HG03565 (cell line): Measurements from ENCODE around the gene NOS1.
"Not testable (repeated sequence)": the region's sequence is repeated elsewhere in the genome, so short reads cannot be mapped to it uniquely, and the experiment has no call there.

Experiments used
- ATAC-seq: cut with Tn5 transposase; IDR thresholded peaks from one replicate; pipeline ENCODE4 v1.9.1; 2021; ENCODE audit warnings: mild to moderate bottlenecking, moderate library complexity; ENCODE audit not compliant: unreplicated experiment

Gene NOS1

GRCh38 chr12:117187421-117187820 is 174.0 kb downstream of the NOS1 start:
- no peak for ATAC-seq

- no peak for ATAC-seq
These were observed 178.6 kb downstream of the NOS1 start for GRCh38 chr12:117182866-117183265.

- not testable (repeated sequence) for ATAC-seq
These were observed 180.0 kb downstream of the NOS1 start for GRCh38 chr12:117181468-117181843.

GRCh38 chr12:117180758-117181467 is 180.5 kb downstream of the NOS1 start:
- ATAC-seq, result no peak

GRCh38 chr12:117178745-117179144 is 182.7 kb downstream of the NOS1 start:
- no peak for ATAC-seq

GRCh38 chr12:117178301-117178700 is 183.1 kb downstream of the NOS1 start:
- no peak for ATAC-seq

GRCh38 chr12:117172168-117172567 is 189.3 kb downstream of the NOS1 start:
- no peak for ATAC-seq

GRCh38 chr12:117171499-117172162 is 189.8 kb downstream of the NOS1 start:
- ATAC-seq, result no peak

GRCh38 chr12:117169548-117169947 is 191.9 kb downstream of the NOS1 start:
- ATAC-seq, result no peak

- no peak for ATAC-seq
These were observed 192.4 kb downstream of the NOS1 start for GRCh38 chr12:117168976-117169375.

- ATAC-seq, result no peak
These were observed 193.7 kb downstream of the NOS1 start for GRCh38 chr12:117167769-117168168.

- ATAC-seq, result no peak
These were observed 195.3 kb downstream of the NOS1 start for GRCh38 chr12:117166107-117166506.

- no peak for ATAC-seq
These were observed 196.1 kb downstream of the NOS1 start for GRCh38 chr12:117165342-117165741.

- no peak for ATAC-seq
These were observed 198.8 kb downstream of the NOS1 start for GRCh38 chr12:117162633-117163032.

- ATAC-seq, result no peak
These were observed 199.3 kb downstream of the NOS1 start for GRCh38 chr12:117162167-117162539.

- ATAC-seq, result no peak
These were observed 199.8 kb downstream of the NOS1 start for GRCh38 chr12:117161460-117162166.

- ATAC-seq, result no peak
These were observed 201.8 kb downstream of the NOS1 start for GRCh38 chr12:117159674-117160073.

- ATAC-seq, result no peak
These were observed 202.4 kb downstream of the NOS1 start for GRCh38 chr12:117158911-117159553.
